GM21390 (cell line): Measurements from ENCODE around the gene ANKRD34B.

ENCODE experiments used
- ATAC-seq: cut with Tn5 transposase; IDR thresholded peaks from one replicate; pipeline ENCODE4 v1.9.1; 2021; ENCODE audit not compliant: unreplicated experiment

The ANKRD34B gene

GRCh38 chr5:80573062-80573461, 3.0 kb upstream of the ANKRD34B start:
- no peak for ATAC-seq

- ATAC-seq: no peak
Measured at GRCh38 chr5:80569086-80569960, 757 bp downstream of the ANKRD34B start.

GRCh38 chr5:80568251-80568650, 1.8 kb downstream of the ANKRD34B start:
- no peak for ATAC-seq

GRCh38 chr5:80566711-80567259, 3.3 kb downstream of the ANKRD34B start:
- no peak for ATAC-seq

- no peak for ATAC-seq
Measured at GRCh38 chr5:80565330-80565729, 4.8 kb downstream of the ANKRD34B start.

GRCh38 chr5:80559244-80559643, 10.8 kb downstream of the ANKRD34B start:
- ATAC-seq: no peak

GRCh38 chr5:80555099-80555498, 15.0 kb downstream of the ANKRD34B start:
- no peak for ATAC-seq

GRCh38 chr5:80554646-80555045, 15.4 kb downstream of the ANKRD34B start:
- no peak for ATAC-seq

- no peak for ATAC-seq
Measured at GRCh38 chr5:80541392-80541791, 28.7 kb downstream of the ANKRD34B start.

- no peak for ATAC-seq
Measured at GRCh38 chr5:80540691-80541090, 29.4 kb downstream of the ANKRD34B start.

GRCh38 chr5:80516826-80517225, 53.3 kb downstream of the ANKRD34B start:
- ATAC-seq: no peak

- ATAC-seq: no peak
Measured at GRCh38 chr5:80509362-80509761, 60.7 kb downstream of the ANKRD34B start.

GRCh38 chr5:80508844-80509243, 61.2 kb downstream of the ANKRD34B start:
- ATAC-seq: no peak

- no peak for ATAC-seq
Measured at GRCh38 chr5:80507663-80508062, 62.4 kb downstream of the ANKRD34B start.
